ENCODE measurements around the gene VSIG8. TPM values are rescaled to one million over a fixed set of nuclear protein-coding genes. Genes with fewer than 3 reads are reported as not detected.

The VSIG8 gene
- total RNA-seq, 2 experiments from 2014 or later = not detected

DNA sequence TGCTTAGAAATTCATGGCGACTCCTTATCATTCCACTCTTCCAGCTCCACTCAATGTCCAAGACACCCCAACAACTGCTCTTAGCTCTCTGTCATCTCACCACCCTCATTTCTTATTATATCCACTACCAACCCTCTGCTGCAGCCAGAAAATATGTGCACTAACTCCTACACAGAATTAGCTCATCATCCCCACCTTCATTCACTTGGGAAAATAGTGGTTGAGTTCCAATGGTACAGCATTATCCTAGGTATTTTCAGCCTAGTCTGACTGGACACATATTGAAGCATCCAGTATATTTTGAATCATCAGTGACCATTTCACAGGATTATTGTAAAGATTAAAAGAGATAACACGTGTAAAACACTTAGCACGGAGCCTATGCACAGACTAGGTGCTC lies 16.7 kb upstream of the VSIG8 start:
- ATAC-seq (ENCODE audit: low read depth) (no peak), DNase-seq (no peak)
- H3K4me3 Mint-ChIP-seq = no peak overlapping the region
- peaks cover 4% of the 10 kb centered on the region for H3K27me3 Mint-ChIP-seq
- H3K9me3 Mint-ChIP-seq = no peaks in the 10 kb centered on the region
- peaks cover 1% of the 10 kb centered on the region for H3K36me3 Mint-ChIP-seq
- H3K4me1 Mint-ChIP-seq = no peaks in the 10 kb centered on the region
- POLR2A ChIA-PET = no interaction called here
- no peak overlapping the region for H3K27ac Mint-ChIP-seq

DNA sequence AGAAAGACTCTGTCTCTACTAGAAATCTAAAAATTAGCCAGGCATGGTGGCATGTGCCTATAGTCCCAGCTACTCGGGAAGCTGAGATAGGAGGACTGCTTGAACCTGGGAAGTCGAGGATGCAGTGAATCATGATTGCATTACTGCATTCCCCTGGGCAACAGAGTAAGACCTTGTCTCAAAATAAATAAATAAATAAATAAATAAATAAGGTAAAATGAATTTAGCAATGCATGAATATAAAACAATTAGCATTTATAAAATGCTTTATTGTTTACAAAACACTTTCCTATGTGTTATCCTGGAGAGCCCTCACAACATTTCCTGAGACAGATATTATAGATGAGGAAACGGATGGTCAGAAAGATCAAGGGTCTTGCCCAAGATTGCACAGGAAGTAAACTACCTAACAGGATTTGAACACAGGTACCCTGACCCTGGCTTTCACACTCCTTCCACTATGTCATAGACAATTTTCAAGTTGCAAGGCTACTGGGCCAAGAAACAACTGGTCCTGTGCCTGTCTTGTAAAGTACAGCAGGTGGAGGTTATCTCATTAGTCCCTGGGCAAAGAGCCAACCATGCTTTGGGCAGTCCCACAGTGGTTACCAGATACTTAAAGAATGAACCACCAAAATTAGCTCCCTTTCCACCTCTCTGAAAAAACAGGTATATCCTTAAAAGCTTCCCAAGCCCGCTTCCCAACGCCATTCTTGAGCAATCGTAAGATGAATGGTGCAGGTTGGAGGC lies 15.4 kb upstream of the VSIG8 start:
- no peak overlapping the region for H3K4me3 Mint-ChIP-seq
- no peaks in the 10 kb centered on the region for H3K9me3 Mint-ChIP-seq
- peaks cover 5% of the 10 kb centered on the region for H3K27me3 Mint-ChIP-seq
- ATAC-seq (ENCODE audit: low read depth) = no peak
- DNase-seq = no peak
- peaks cover 1% of the 10 kb centered on the region for H3K36me3 Mint-ChIP-seq
- POLR2A ChIA-PET = no interaction called here
- H3K4me1 Mint-ChIP-seq = no peaks in the 10 kb centered on the region
- H3K27ac Mint-ChIP-seq = no peak overlapping the region

DNA sequence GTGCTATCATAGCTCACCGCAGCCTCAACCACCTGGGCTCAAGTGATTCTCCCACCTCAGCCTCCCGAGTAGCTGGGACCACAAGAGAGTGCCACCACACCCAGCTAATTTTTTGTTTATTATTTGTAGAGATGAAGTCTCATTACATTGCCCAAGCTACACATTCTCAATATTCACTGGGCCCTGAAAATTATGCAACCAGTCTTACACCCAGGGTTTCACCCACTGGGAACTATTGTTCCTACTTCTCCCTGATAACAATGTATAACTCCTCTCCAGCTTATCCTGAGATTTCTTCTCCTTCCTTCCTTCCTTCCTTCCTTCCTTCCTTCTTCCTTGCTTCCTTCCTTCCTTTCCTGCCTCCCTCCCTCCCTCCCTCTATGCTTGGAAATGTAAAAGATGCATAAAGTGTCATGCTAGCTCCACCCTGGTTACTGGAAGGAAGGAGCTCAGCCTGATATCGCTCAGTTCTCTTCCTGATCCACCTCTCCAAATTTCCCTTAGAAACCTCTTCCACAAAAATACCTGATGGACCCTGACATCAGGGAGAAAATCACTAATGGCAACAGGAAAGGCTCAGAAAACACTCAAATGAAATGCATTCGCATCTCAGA lies 11.2 kb upstream of the VSIG8 start:
- POLR2A ChIA-PET = interaction anchor here (0.6 kb wide), 1 partner anchor 16 kb away, joined by 4 read pairs; no protein-coding TSS in a partner anchor
- DNase-seq = no peak
- Mint-ChIP-seq H3K4me3 (no peak overlapping the region), H3K9me3 (no peaks in the 10 kb centered on the region), H3K27ac (no peak overlapping the region), H3K4me1 (peaks cover 11% of the 10 kb centered on the region), H3K27me3 (peaks cover 16% of the 10 kb centered on the region), H3K36me3 (peaks cover under 1% of the 10 kb centered on the region)
- ATAC-seq (ENCODE audit: low read depth) = no peak

DNA sequence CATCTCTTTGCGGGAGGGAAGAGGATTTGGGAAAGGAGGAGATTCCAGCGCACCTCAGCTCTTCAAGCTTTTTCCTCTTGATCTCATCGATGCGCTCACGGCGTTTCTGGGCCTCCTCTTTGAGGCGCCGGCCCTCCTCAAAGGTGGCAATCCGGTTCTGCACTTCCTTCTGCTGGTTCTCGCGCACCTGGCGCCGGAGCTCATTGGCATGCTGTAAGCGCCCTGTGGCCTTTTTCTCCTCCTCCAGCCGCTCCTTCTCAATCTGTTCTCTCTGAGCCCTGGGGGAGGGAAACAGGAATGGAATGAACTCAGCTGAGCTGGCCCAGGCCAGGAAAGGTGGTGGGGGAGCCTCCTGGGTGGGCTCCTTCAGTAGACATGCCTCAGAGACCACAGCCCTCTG lies 10.4 kb upstream of the VSIG8 start:
- POLR2A ChIA-PET = no interaction called here
- Mint-ChIP-seq H3K27ac (no peak overlapping the region), H3K4me1 (peaks cover 13% of the 10 kb centered on the region), H3K4me3 (no peak overlapping the region), H3K9me3 (no peaks in the 10 kb centered on the region), H3K27me3 (peaks cover 22% of the 10 kb centered on the region), H3K36me3 (no peaks in the 10 kb centered on the region)
- ATAC-seq (ENCODE audit: low read depth) = no peak
- no peak for DNase-seq

DNA sequence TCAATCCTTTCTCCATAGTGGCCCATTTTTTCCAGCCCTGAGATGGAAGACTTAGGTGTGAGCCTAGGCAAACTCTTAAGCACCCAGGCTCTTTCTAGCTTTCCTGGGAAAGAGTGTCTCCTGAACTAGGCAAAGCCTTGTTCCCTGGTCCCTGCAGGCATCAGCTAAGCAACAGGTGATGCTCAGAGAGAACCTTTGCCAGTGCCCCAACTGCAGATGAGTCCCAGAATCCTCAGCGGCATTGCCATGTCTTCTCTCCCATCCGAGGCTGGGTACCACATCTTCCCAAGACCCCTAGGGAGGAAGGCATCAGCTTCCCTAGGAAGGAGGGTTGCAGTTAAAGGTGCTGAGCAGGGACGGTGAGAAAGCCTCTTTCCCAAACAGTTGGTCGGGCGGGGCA lies 8.2 kb upstream of the VSIG8 start:
- ATAC-seq (ENCODE audit: low read depth) = no peak
- no peak overlapping the region for H3K4me3 Mint-ChIP-seq
- POLR2A ChIA-PET = interaction anchor here (0.6 to 0.8 kb wide), 2 partner anchors 54 kb away, joined by 3 to 4 read pairs; no protein-coding TSS in a partner anchor
- H3K27me3 Mint-ChIP-seq = peaks cover 28% of the 10 kb centered on the region
- no peak for DNase-seq
- H3K36me3 Mint-ChIP-seq = no peaks in the 10 kb centered on the region
- no peaks in the 10 kb centered on the region for H3K9me3 Mint-ChIP-seq
- peaks cover 25% of the 10 kb centered on the region for H3K4me1 Mint-ChIP-seq
- H3K27ac Mint-ChIP-seq = no peak overlapping the region

DNA sequence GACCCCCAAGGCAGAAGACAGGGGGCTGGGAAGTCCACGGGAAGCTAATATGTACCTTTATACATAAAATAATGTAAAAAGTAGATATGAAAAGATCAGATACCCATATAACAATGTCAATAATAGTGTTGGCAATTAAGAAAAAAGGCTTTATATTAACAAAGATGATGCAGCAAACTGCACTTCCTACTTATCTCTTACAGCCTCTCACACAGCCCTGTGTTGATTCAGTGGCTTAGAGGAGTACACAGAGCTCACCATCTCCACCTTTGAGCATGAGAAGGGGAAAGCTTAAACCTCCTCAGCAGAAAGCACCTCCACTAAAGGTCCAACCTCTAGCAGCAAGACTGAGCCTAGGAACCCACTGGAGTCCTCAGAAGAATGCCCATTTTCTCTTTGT lies 7.2 kb upstream of the VSIG8 start:
- Mint-ChIP-seq H3K27ac (no peak overlapping the region), H3K4me1 (peaks cover 27% of the 10 kb centered on the region), H3K36me3 (no peaks in the 10 kb centered on the region), H3K4me3 (no peak overlapping the region), H3K27me3 (peaks cover 27% of the 10 kb centered on the region), H3K9me3 (no peaks in the 10 kb centered on the region)
- DNase-seq (no peak), ATAC-seq (ENCODE audit: low read depth) (no peak)
- POLR2A ChIA-PET = no interaction called here

DNA sequence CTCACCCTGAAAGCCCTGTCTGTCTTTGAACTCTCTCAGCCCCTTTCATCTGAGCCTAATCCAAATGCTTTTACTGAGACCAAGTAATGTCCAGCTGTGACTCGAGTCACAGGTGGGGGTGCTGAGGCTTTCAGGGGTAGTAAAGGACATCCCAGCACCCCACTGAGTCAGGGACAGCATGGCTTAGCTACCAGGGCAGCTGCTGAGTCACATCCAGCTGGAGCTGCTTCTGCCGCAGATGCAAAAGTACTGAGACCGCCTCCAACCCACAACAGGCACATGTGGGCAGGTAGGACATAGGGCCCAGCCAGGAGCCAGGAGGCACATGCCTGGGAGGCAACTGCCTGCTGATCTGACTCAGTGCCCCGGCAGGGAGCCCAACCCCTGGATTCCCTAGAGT lies 6.7 kb upstream of the VSIG8 start:
- DNase-seq = no peak
- peak; percentile 77 for ATAC-seq (ENCODE audit: low read depth)
- POLR2A ChIA-PET = interaction anchor here (0.7 kb wide), 1 partner anchor 68 kb away, joined by 3 read pairs; no protein-coding TSS in a partner anchor

DNA sequence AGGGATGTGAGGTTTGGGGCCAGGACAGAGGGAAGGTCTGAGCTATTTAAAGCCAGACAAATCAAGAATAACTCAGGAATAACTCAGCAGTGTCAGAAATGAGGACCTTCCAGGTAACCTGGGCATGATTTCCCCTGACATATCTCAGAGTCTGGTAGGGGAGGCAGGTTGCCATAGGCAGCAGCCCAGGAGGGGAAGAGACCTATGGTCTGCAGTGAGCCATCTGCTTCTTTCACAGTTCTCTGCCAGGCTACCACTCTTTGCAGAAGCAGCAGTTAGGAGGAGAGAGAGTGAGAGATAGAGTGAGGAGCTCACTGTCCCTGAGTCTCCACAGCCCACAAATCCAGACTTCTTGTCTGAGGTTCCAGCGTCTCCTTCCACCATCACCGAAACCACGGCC lies 6.3 kb upstream of the VSIG8 start:
- Mint-ChIP-seq H3K27me3 (peaks cover 24% of the 10 kb centered on the region), H3K4me1 (peaks cover 30% of the 10 kb centered on the region), H3K36me3 (no peaks in the 10 kb centered on the region), H3K27ac (no peak overlapping the region), H3K9me3 (no peaks in the 10 kb centered on the region), H3K4me3 (no peak overlapping the region)
- DNase-seq (no peak), ATAC-seq (ENCODE audit: low read depth) (no peak)
- POLR2A ChIA-PET = interaction anchor here (0.7 kb wide), 1 partner anchor 68 kb away, joined by 3 read pairs; no protein-coding TSS in a partner anchor

More for the DNA sequence above, 6.7 kb upstream of the VSIG8 start:
- H3K4me3 Mint-ChIP-seq = no peak overlapping the region
- H3K9me3 Mint-ChIP-seq = no peaks in the 10 kb centered on the region
- H3K4me1 Mint-ChIP-seq = peaks cover 30% of the 10 kb centered on the region
- H3K36me3 Mint-ChIP-seq = no peaks in the 10 kb centered on the region
- H3K27ac Mint-ChIP-seq = no peak overlapping the region
- peaks cover 26% of the 10 kb centered on the region for H3K27me3 Mint-ChIP-seq

DNA sequence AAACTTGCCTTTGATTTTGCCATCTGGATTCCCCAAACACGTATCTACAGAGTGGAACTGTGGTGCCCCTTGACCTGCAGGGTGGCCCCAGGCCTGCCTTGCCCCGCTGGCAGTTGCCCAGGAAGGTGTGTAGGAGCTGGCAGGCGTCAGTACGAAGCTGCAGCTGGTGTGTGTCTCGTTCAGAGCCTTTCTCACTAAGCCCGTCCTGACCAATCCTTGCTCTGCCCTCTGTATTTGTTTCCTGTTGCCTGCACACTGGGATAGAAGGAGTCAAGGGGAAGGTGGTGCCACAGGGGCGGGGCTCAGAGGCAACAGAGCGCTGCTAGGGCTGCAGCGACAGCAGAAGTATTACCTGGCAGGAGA lies 5.2 kb upstream of the VSIG8 start:
- Mint-ChIP-seq H3K9me3 (no peaks in the 10 kb centered on the region), H3K4me1 (peaks cover 30% of the 10 kb centered on the region), H3K4me3 (no peak overlapping the region), H3K27me3 (peaks cover 24% of the 10 kb centered on the region), H3K27ac (no peak overlapping the region), H3K36me3 (no peaks in the 10 kb centered on the region)
- no peak for ATAC-seq (ENCODE audit: low read depth)
- POLR2A ChIA-PET = no interaction called here
- DNase-seq = no peak

DNA sequence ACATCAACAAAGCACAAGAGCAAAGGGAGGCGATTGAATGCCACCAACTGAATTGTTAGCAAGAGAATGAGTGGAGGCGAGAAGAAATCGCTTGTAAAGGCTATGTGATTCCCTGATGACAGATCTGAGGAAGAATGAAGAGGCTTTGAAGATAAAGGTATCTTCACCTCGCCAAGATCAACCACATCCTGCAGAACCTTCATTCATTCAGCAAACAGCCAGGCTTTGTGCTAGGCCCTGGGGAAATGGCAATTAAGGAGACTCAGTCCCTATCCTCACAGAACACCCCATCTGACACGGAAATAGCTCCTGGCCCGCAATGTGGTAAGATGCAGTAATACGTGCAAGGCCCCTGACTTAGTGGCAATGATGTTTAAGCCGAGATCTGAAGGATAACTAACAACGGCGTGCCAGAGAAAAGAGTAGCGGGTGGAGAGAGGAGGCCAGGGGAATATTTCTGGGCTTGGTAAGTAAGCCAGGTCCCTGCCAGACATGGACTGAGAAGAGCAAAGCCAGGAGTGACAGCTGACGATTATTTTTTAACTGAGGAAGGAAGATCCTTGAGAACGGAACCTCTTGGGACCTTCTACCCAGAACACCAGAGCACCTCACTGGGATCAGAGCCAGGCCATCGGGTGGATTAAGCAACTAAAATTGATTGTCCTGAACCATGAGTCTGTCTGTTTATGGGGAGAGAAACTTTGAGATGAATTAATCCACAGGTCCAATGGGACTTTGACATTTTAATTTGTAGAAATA lies 4.6 kb upstream of the VSIG8 start:
- H3K9me3 Mint-ChIP-seq = no peaks in the 10 kb centered on the region
- no peaks in the 10 kb centered on the region for H3K36me3 Mint-ChIP-seq
- H3K27me3 Mint-ChIP-seq = peaks cover 22% of the 10 kb centered on the region
- peaks cover 30% of the 10 kb centered on the region for H3K4me1 Mint-ChIP-seq
- ATAC-seq (ENCODE audit: low read depth) (no peak), DNase-seq (no peak)
- H3K4me3 Mint-ChIP-seq = no peak overlapping the region
- POLR2A ChIA-PET = no interaction called here
- no peak overlapping the region for H3K27ac Mint-ChIP-seq

DNA sequence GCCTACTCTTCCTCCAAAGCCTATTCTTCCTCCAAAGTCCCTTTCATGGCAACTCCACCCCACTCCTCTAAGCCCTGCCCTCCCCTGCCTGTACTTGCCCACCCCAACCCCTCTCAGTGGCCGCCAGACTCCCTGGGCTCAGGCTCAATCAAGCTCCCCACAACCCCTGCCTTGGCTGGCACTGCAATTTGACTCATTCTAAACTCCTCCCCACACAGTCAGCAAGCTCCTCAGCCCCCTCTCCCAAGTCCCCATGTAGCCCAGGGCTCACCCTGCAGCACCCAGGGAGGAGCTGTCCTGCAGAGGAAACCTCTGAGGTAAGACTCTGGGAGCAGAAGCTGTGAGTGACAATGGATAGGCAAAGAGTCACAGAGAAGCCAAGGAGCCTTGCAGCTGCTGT lies 3.6 kb upstream of the VSIG8 start:
- Mint-ChIP-seq H3K27ac (no peak overlapping the region), H3K36me3 (no peaks in the 10 kb centered on the region), H3K4me1 (peaks cover 30% of the 10 kb centered on the region), H3K27me3 (peaks cover 18% of the 10 kb centered on the region), H3K9me3 (no peaks in the 10 kb centered on the region), H3K4me3 (no peak overlapping the region)
- POLR2A ChIA-PET = no interaction called here
- DNase-seq (no peak), ATAC-seq (ENCODE audit: low read depth) (no peak)

DNA sequence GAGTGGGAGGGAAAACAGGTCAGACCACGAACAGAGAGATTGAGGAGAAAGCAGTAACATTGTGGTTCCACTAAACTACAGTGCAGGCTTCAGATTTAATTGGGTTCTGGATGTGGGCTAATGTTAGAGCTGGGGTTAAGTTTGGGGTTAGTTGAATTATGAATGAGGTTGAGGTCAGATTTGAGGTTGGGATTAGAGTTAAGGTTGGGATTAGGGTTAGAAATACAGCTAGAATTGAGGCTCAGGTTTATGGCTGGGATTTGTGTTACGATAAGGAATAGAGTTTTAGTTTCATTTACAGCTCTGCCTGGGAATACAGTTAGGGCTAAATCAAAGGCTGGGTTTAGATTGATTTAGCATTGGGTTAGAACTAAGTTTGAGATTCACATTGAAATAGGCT lies 1.8 kb upstream of the VSIG8 start:
- H3K27me3 Mint-ChIP-seq = peaks cover 18% of the 10 kb centered on the region
- POLR2A ChIA-PET = no interaction called here

DNA sequence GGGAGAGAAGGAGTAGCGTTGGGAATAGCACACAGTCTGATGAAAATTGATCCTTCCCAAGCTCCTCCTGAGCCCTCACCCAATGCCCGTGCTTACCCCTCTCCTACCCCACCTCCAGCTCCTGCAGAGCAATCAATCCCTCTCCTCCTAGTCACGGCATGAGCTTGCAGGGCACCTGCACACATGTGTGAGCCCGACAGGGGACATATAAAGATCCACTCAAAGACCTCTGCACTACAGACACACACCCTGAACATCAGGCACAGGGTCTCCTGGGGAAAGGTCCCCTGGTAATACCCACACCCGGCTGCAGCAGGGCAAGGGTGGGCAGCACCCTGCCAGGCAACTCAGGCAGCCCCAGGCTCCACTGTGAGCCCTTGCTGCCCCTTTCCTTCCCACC lies 426 bp downstream of the VSIG8 start:
- DNase-seq = no peak
- Mint-ChIP-seq H3K27me3 (peaks cover 8% of the 10 kb centered on the region), H3K36me3 (no peaks in the 10 kb centered on the region), H3K9me3 (no peaks in the 10 kb centered on the region), H3K27ac (no peak overlapping the region), H3K4me1 (peaks cover 15% of the 10 kb centered on the region), H3K4me3 (no peak overlapping the region)
- POLR2A ChIA-PET = no interaction called here
- no peak for ATAC-seq (ENCODE audit: low read depth)

More for the DNA sequence above, 1.8 kb upstream of the VSIG8 start:
- ATAC-seq (ENCODE audit: low read depth) = no peak
- H3K4me3 Mint-ChIP-seq = no peak overlapping the region
- H3K9me3 Mint-ChIP-seq = no peaks in the 10 kb centered on the region
- DNase-seq = no peak
- no peaks in the 10 kb centered on the region for H3K36me3 Mint-ChIP-seq
- no peak overlapping the region for H3K27ac Mint-ChIP-seq
- peaks cover 25% of the 10 kb centered on the region for H3K4me1 Mint-ChIP-seq

DNA sequence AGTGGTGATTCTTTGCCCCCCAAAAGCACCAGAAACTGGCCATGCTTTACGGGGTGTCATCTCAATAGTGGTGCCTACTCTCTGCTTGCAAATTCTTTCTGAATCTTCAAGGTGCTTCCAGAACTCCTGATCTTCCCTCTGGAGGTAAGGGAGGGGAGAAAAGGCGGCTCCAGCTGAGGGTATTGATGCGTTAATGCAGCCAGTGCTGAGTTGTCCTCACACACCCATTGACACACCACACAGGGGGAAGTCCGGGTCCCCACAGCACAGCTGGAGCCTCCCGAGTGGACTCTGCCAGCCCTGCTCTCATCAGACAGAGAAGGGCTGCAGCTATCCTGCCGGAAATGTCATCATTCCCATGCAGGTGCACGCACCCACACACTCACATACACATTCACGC lies 1.2 kb downstream of the VSIG8 start:
- Mint-ChIP-seq H3K4me1 (peaks cover 7% of the 10 kb centered on the region), H3K4me3 (no peak overlapping the region), H3K36me3 (no peaks in the 10 kb centered on the region), H3K27me3 (peaks cover 4% of the 10 kb centered on the region), H3K27ac (no peak overlapping the region), H3K9me3 (no peaks in the 10 kb centered on the region)
- no peak for DNase-seq
- POLR2A ChIA-PET = no interaction called here
- no peak for ATAC-seq (ENCODE audit: low read depth)
